ENCODE results near the gene CLNS1A.
"Not testable (repeated sequence)": the region's sequence is repeated elsewhere in the genome, so short reads cannot be mapped to it uniquely, and the experiment has no call there.

Gene CLNS1A

GRCh38 chr11:77637345-77638165 is at the start of gene CLNS1A:
Gene CLNS1A, minus strand, starts transcription at chr11:77637794. Its CDS starts 80 bp downstream, at chr11:77637714.
- peak; percentile 67 for DNase-seq (ENCODE audit: low read depth, low spot score)

GRCh38 chr11:77687088-77687487 is 49.5 kb upstream of the CLNS1A start:
- no peak for DNase-seq (ENCODE audit: low read depth, low spot score)

GRCh38 chr11:77677138-77677537 is 39.5 kb upstream of the CLNS1A start:
- DNase-seq (ENCODE audit: low read depth, low spot score), result no peak

- DNase-seq (ENCODE audit: low read depth, low spot score), result no peak
Observed at GRCh38 chr11:77672264-77672663, 34.7 kb upstream of the CLNS1A start.

- DNase-seq (ENCODE audit: low read depth, low spot score), result no peak
Observed at GRCh38 chr11:77669848-77670511, 32.4 kb upstream of the CLNS1A start.

GRCh38 chr11:77668760-77669159 is 31.2 kb upstream of the CLNS1A start:
- no peak for DNase-seq (ENCODE audit: low read depth, low spot score)

- no peak for DNase-seq (ENCODE audit: low read depth, low spot score)
Observed at GRCh38 chr11:77665240-77665965, 27.8 kb upstream of the CLNS1A start.

- no peak for DNase-seq (ENCODE audit: low read depth, low spot score)
Observed at GRCh38 chr11:77661670-77662069, 24.1 kb upstream of the CLNS1A start.

GRCh38 chr11:77660947-77661346 is 23.4 kb upstream of the CLNS1A start:
- no peak for DNase-seq (ENCODE audit: low read depth, low spot score)

GRCh38 chr11:77658213-77659013 is 20.8 kb upstream of the CLNS1A start:
- no peak for DNase-seq (ENCODE audit: low read depth, low spot score)

- no peak for DNase-seq (ENCODE audit: low read depth, low spot score)
Observed at GRCh38 chr11:77656362-77656761, 18.8 kb upstream of the CLNS1A start.

- DNase-seq (ENCODE audit: low read depth, low spot score), result no peak
Observed at GRCh38 chr11:77654770-77655434, 17.3 kb upstream of the CLNS1A start.

GRCh38 chr11:77650123-77650522 is 12.5 kb upstream of the CLNS1A start:
- DNase-seq (ENCODE audit: low read depth, low spot score), result no peak

- no peak for DNase-seq (ENCODE audit: low read depth, low spot score)
Observed at GRCh38 chr11:77647654-77648305, 10.2 kb upstream of the CLNS1A start.

GRCh38 chr11:77644887-77645286 is 7.3 kb upstream of the CLNS1A start:
- no peak for DNase-seq (ENCODE audit: low read depth, low spot score)

GRCh38 chr11:77642228-77642627 is 4.6 kb upstream of the CLNS1A start:
- no peak for DNase-seq (ENCODE audit: low read depth, low spot score)

GRCh38 chr11:77636731-77637344 is 756 bp downstream of the CLNS1A start:
- no peak for DNase-seq (ENCODE audit: low read depth, low spot score)

GRCh38 chr11:77633926-77634325 is 3.7 kb downstream of the CLNS1A start:
- DNase-seq (ENCODE audit: low read depth, low spot score), result not testable (repeated sequence)

GRCh38 chr11:77630157-77630710 is 7.4 kb downstream of the CLNS1A start:
- DNase-seq (ENCODE audit: low read depth, low spot score), result no peak
